ENCODE measurements around the gene LGR4. TPM values are rescaled to one million over a fixed set of nuclear protein-coding genes. Genes with fewer than 3 reads are reported as not detected.

LGR4 gene
- total RNA-seq, 4 donors from 2014 or later: 29.7 to 134 (median 119) TPM

- Histone ChIP-seq H3K36me3 (no peaks in the 10 kb centered on the region), H3K4me3 (no peak overlapping the region), H3K4me1 (no peaks in the 10 kb centered on the region), H3K9me3 (no peaks in the 10 kb centered on the region), H3K27me3 (no peaks in the 10 kb centered on the region), H3K27ac (no peak overlapping the region)
- no peak for TF ChIP-seq POLR2A (IDR thresholded peaks at IDR 0.05)
- TF ChIP-seq, protein P1, sequence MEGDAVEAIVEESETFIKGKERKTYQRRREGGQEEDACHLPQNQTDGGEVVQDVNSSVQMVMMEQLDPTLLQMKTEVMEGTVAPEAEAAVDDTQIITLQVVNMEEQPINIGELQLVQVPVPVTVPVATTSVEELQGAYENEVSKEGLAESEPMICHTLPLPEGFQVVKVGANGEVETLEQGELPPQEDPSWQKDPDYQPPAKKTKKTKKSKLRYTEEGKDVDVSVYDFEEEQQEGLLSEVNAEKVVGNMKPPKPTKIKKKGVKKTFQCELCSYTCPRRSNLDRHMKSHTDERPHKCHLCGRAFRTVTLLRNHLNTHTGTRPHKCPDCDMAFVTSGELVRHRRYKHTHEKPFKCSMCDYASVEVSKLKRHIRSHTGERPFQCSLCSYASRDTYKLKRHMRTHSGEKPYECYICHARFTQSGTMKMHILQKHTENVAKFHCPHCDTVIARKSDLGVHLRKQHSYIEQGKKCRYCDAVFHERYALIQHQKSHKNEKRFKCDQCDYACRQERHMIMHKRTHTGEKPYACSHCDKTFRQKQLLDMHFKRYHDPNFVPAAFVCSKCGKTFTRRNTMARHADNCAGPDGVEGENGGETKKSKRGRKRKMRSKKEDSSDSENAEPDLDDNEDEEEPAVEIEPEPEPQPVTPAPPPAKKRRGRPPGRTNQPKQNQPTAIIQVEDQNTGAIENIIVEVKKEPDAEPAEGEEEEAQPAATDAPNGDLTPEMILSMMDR (IDR thresholded peaks at IDR 0.05): no peak
- DNase-seq: no peak
Observed at GRCh38 chr11:27481992-27482391, 9.4 kb upstream of the LGR4 start.

- Histone ChIP-seq H3K4me1 (no peaks in the 10 kb centered on the region), H3K36me3 (no peaks in the 10 kb centered on the region), H3K27ac (no peak overlapping the region), H3K27me3 (no peaks in the 10 kb centered on the region), H3K9me3 (no peaks in the 10 kb centered on the region), H3K4me3 (no peak overlapping the region)
- no peak for TF ChIP-seq POLR2A (IDR thresholded peaks at IDR 0.05)
- TF ChIP-seq, protein P1 (IDR thresholded peaks at IDR 0.05): no peak
- no peak for DNase-seq
Observed at GRCh38 chr11:27477831-27478230, 5.2 kb upstream of the LGR4 start.

DNA sequence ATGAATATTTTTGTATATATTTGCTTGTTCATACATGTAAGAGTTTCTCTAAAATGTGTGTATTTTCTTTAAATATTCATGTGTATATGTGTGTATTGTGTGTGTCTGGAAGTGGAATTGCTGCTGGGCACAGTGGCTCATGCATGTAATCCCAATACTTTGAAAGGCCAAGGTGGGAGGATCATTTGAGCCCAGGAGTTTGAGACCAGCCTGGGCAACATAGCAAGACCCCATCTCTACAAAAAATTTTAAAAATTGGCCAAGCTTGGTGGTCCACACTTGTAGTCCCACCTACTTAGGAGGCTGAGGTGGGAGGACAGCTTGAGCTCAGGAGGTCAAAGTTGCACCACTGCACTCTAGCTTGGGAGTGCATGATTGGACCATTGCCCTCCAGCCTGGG, 4.7 kb upstream of the LGR4 start:
- H3K4me1 ChIP-seq: no peaks in the 10 kb centered on the region
- H3K27me3 ChIP-seq: no peaks in the 10 kb centered on the region
- no peak overlapping the region for H3K27ac ChIP-seq
- no peak for DNase-seq
- no peak overlapping the region for H3K4me3 ChIP-seq
- H3K9me3 ChIP-seq: no peaks in the 10 kb centered on the region
- no peaks in the 10 kb centered on the region for H3K36me3 ChIP-seq
- TF ChIP-seq, protein P1 (IDR thresholded peaks at IDR 0.05): no peak

GRCh38 chr11:27475622-27476021, 3.0 kb upstream of the LGR4 start:
- TF ChIP-seq POLR2A (IDR thresholded peaks at IDR 0.05): no peak
- Histone ChIP-seq H3K4me3 (no peak overlapping the region), H3K27me3 (no peaks in the 10 kb centered on the region), H3K9me3 (no peaks in the 10 kb centered on the region), H3K36me3 (no peaks in the 10 kb centered on the region), H3K4me1 (no peaks in the 10 kb centered on the region), H3K27ac (no peak overlapping the region)
- no peak for DNase-seq

- DNase-seq: no peak
- no peaks in the 10 kb centered on the region for H3K27me3 ChIP-seq
Observed at GRCh38 chr11:27473017-27473406, 422 bp upstream of the LGR4 start.

DNA sequence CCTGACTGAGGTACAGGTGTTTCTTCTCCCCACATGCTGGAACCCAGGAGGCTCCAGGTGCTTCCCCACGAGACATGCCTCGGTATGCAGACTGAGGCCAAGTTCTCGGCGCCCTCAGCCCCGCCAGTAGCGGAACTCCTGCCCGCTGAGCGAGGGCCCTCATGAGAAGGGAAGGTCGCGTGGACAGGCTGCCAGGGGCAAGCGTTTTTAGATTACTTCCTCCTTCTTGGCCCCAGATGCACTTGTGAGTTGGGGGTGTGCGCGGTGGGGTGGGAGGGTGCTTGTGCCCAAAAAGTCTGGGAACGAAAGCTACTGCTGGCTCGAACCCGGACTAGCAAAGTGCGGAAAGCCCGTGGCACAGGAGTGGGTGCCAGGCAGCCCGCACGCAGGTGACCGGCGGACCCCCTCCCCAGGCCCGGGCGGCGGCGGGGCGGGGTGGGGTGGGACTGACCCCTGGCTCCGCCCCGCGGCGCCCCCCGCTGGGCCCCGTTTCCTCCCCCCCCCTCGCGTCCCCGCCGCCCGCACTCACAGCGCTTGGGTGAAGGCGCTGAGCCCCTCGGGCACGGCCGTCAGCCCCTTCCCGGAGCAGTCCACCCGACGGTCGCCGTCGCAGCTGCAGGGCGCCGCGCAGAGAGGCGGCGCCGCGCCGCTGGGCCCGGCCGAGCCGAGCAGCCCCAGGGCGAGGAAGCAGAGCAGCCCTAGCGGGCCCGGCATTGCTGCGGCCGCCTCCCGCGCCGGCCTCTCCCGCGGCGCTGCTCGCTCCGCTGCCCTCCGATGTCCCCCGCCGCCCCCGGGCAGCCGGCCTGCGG, 797 bp downstream of the LGR4 start:
- peak; percentile 29 to 66 (median 59) for DNase-seq

More at GRCh38 chr11:27473017-27473406, 422 bp upstream of the LGR4 start:
- Histone ChIP-seq H3K9me3 (no peaks in the 10 kb centered on the region), H3K36me3 (no peaks in the 10 kb centered on the region), H3K4me1 (no peaks in the 10 kb centered on the region), H3K4me3 (peak overlapping the region in 3 of 4 donors; percentile 82 to 97 (median 83)), H3K27ac (peak overlapping the region in 3 of 4 donors; percentile 77 to 93 (median 92))
- no peak for TF ChIP-seq POLR2A (IDR thresholded peaks at IDR 0.05)
- TF ChIP-seq, protein P1 (IDR thresholded peaks at IDR 0.05): no peak

More for the DNA sequence above, 797 bp downstream of the LGR4 start:
- Histone ChIP-seq H3K27ac (peak overlapping the region; percentile 62 to 93 (median 84)), H3K4me3 (peak overlapping the region; percentile 54 to 97 (median 82)), H3K27me3 (no peaks in the 10 kb centered on the region), H3K4me1 (no peaks in the 10 kb centered on the region), H3K9me3 (no peaks in the 10 kb centered on the region), H3K36me3 (no peaks in the 10 kb centered on the region)
- TF ChIP-seq, protein P1 (IDR thresholded peaks at IDR 0.05): no peak
- no peak for TF ChIP-seq POLR2A (IDR thresholded peaks at IDR 0.05)

Measured in Peyer's patch (tissue), 4 donors.